ENCODE measurements around the gene SGMS1. TPM values are rescaled to one million over a fixed set of nuclear protein-coding genes. Genes with fewer than 3 reads are reported as not detected.

SGMS1 gene
- total RNA-seq, 1 experiment from 2014 or later: 20.4 TPM

- Mint-ChIP-seq H3K27ac (peak overlapping the region in 2 of 3 experiments; percentile 18 to 24; a peak in 1 of 7 replicates), H3K27me3 (ENCODE audit: low read depth) (no peaks in the 10 kb centered on the region)
Observed at GRCh38 chr10:50316695-50317648, 306.8 kb downstream of the SGMS1 start.

More at GRCh38 chr10:50316695-50317648, 306.8 kb downstream of the SGMS1 start:
- no peaks in the 10 kb centered on the region for H4K20me1 ChIP-seq (ENCODE audit: control insufficient read depth, insufficient read depth, insufficient read length)
- no peaks in the 10 kb centered on the region for H3K4me1 ChIP-seq (ENCODE audit: insufficient read depth, low read length)
- no peaks in the 10 kb centered on the region for H3K9me3 Mint-ChIP-seq
- WGBS (ENCODE audit: extremely low coverage, insufficient read length, low lambda C conversion rate): no CpG with 5 or more reads among the region's 5 CpGs
- H3K4me1 Mint-ChIP-seq: no peaks in the 10 kb centered on the region
- H3K4me3 Mint-ChIP-seq: no peak overlapping the region
- H2BK120ac ChIP-seq (ENCODE audit: low read depth, low read length, poor library complexity, severe bottlenecking): no peak overlapping the region
- H2AK5ac ChIP-seq (ENCODE audit: insufficient read length, low read length): no peak overlapping the region
- H3K4ac ChIP-seq (ENCODE audit: low read depth, low read length): no peak overlapping the region
- H3K4me2 ChIP-seq (ENCODE audit: insufficient read depth, insufficient read length, low read length): no peak overlapping the region
- H3K23ac ChIP-seq (ENCODE audit: insufficient read length, low read depth, low read length): no peak overlapping the region
- H2BK15ac ChIP-seq (ENCODE audit: low read depth, low read length): no peak overlapping the region
- no peaks in the 10 kb centered on the region for H3K23me2 ChIP-seq (ENCODE audit: insufficient read length, low read depth, low read length, poor library complexity, severe bottlenecking)
- no peak for TF ChIP-seq CTCF (conservative IDR thresholded peaks at IDR 0.05)
- H3K79me2 ChIP-seq (ENCODE audit: insufficient read depth, low read length): no peaks in the 10 kb centered on the region
- H3K9me3 ChIP-seq (ENCODE audit: control insufficient read depth, low read depth, low read length): no peaks in the 10 kb centered on the region
- no peaks in the 10 kb centered on the region for H3K27me3 ChIP-seq (ENCODE audit: insufficient read depth, low read length)
- H4K91ac ChIP-seq (ENCODE audit: insufficient read length, low read depth, low read length): no peak overlapping the region
- H4K5ac ChIP-seq (ENCODE audit: insufficient read length, low read depth, low read length): no peak overlapping the region
- H3T11ph ChIP-seq (ENCODE audit: low read length): no peak overlapping the region
- H3K9ac ChIP-seq (ENCODE audit: extremely low read depth, insufficient read length, low read length): no peak overlapping the region
- no peak overlapping the region for H3K18ac ChIP-seq (ENCODE audit: insufficient read length, low read depth, low read length)
- no peak overlapping the region for H4K8ac ChIP-seq (replicated peaks; ENCODE audit: insufficient read length, low read depth, low read length)
- DNase-seq: no peak
- no peak overlapping the region for H2AFZ ChIP-seq (ENCODE audit: low read length)
- no peak overlapping the region for H2BK5ac ChIP-seq (ENCODE audit: insufficient read length, low read length)
- no peak overlapping the region for H2BK12ac ChIP-seq (ENCODE audit: insufficient read length, low read depth, low read length)
- H3K27ac ChIP-seq (ENCODE audit: insufficient read length, low read depth, low read length): no peak overlapping the region
- H3K79me1 ChIP-seq (ENCODE audit: insufficient read depth, low read depth, low read length, poor library complexity, severe bottlenecking): no peaks in the 10 kb centered on the region
- H3K56ac ChIP-seq (ENCODE audit: insufficient read length, low read depth, low read length): no peak overlapping the region
- no peaks in the 10 kb centered on the region; a peak in 1 of 7 replicates for H3K36me3 Mint-ChIP-seq (ENCODE audit: insufficient read depth in 1 of 3, low read depth in 3 of 3)
- H3K14ac ChIP-seq (ENCODE audit: insufficient read depth, low read length): no peak overlapping the region
- H2BK20ac ChIP-seq (ENCODE audit: low read depth, low read length, poor library complexity, severe bottlenecking): no peak overlapping the region
